Ramos (cell line): Measurements from ENCODE around the gene RAD17.
"Not testable (repeated sequence)": the region's sequence is repeated elsewhere in the genome, so short reads cannot be mapped to it uniquely, and the experiment has no call there.

ENCODE experiments used
- in situ Hi-C: fragments of 300-500 bp; cut with MboI; formaldehyde crosslinking; loops from one replicate; pipeline ENCODE4 v1.14.3; 2022; ENCODE audit warnings: low sequenced_read_pairs; ENCODE audit not compliant: unreplicated experiment

The RAD17 gene

DNA sequence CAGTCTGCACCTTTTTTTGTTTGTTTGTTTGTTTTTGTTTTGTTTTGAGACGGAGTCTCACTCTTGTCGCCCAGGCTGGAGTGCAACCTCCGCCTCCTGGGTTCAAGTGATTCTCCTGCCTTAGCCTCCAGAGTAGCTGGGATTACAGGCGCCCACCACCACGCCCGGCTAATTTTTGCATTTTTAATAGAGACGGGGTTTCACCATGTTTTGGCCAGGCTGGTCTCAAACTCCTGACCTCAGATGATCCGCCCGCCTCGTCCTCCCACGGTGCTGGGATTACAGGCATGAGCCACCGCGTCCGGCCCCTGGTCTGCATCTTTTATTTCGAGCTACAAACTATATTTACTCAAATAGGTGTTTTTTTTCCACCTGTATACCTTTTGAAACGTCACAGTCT, 717 bp downstream of the RAD17 start:
- in situ Hi-C loops = not testable (repeated sequence)

GRCh38 chr5:69372394-69372793, 2.8 kb downstream of the RAD17 start:
- in situ Hi-C loops = no loop called here

GRCh38 chr5:69374911-69375446, 5.4 kb downstream of the RAD17 start:
- in situ Hi-C loops = no loop called here

GRCh38 chr5:69378376-69378775, 8.8 kb downstream of the RAD17 start:
- in situ Hi-C loops = no loop called here

- in situ Hi-C loops = no loop called here
Observed at GRCh38 chr5:69404659-69405330, 35.2 kb downstream of the RAD17 start.

DNA sequence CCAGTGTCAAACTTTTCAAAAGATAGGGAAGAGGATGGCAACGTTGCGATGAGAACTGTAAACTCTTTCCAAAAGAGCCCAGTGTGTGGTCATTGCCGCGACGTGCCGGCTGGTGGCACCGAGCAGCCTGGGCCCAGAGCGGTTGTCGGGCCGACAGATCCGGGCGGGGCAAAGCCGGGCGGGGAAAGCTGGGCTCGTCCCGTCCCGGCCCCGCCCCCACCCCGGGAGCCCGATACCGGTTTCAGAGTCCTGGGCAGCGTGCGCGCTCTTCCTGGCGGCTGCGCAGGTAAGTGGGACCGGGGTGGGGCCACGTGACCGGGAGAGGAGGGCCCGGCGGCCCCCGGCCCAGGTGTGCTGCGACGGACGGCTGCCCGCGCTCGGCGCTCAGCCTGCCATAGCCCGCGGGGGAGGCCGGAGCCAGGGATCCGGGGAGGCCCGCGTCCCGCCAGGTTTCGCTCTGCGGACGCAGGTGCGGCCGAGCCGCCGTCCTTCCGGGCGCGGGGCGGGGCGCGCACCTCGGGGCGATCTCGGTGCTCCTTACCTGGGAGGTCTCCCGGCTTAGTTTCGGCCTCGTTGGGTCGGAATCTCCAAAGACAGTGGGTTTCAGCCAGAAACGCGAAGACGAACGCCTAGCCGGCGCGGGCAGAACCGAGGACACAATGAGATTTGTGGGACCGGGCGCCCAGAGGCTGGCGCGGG, 45.4 kb downstream of the RAD17 start, which contains the start of gene MARVELD2:
MARVELD2 (plus strand) TSS at position 232 of the 699 bp plus-strand sequence. CDS start 4,270 bp downstream, outside the sequence.
- in situ Hi-C loops = no loop called here

DNA sequence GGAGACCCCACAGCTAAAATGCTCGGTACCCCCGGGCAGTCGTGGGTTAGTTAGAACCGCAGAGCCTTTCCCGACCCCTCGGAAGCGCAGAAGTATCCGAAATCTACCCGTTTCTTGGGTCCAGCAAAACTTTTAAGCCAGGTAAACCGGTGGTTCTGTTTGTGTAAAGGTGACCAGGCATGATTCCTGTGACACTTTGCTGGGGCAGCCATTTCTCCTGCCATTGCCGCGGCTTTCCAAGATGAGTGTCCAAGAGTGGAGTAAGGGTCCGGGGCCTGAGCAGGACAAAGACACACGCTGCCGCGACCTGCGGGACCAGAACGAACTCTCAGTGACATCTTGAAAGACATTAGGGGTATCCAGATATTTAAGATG, 46.0 kb downstream of the RAD17 start:
- in situ Hi-C loops = no loop called here

DNA sequence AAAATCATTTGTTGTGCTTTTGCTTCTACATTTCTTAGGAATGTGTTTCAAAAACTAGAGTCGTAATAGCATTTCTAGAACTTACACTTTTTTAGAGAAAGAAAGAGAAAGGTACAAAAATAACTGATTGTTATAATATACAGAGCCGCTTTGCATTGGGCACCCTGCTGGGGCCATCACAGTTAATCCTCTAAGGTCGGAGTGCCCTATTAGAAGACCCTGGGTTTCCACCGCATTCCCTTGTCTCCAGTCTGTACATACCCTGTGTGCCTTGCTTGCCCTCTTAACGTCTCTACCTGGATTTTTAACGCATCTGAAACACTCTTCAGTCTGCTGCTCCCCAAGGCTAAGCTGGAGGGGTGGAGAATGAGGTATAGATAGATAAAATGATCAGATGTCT, 46.6 kb downstream of the RAD17 start:
- in situ Hi-C loops = no loop called here

GRCh38 chr5:69416699-69417098, 47.1 kb downstream of the RAD17 start:
- in situ Hi-C loops = no loop called here

DNA sequence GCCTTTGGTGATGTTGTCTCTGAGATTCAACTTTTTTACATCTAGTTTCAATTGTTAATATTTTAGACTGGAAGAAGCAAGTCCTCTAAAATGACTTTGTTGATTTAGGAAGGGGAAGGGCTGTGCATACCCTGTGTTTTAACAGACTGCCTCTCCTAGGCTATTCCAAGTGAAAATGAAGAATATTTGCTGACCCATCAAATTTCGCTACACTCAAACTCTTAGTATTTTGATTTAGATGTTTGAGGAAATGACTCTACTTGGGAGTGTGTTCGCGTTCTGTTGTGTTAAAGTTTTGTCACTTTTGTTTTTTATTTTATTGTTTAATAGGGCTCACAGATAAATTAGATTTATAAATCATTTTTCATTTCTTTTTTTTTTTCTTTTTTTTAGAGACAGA, 48.9 kb downstream of the RAD17 start:
- in situ Hi-C loops = no loop called here

DNA sequence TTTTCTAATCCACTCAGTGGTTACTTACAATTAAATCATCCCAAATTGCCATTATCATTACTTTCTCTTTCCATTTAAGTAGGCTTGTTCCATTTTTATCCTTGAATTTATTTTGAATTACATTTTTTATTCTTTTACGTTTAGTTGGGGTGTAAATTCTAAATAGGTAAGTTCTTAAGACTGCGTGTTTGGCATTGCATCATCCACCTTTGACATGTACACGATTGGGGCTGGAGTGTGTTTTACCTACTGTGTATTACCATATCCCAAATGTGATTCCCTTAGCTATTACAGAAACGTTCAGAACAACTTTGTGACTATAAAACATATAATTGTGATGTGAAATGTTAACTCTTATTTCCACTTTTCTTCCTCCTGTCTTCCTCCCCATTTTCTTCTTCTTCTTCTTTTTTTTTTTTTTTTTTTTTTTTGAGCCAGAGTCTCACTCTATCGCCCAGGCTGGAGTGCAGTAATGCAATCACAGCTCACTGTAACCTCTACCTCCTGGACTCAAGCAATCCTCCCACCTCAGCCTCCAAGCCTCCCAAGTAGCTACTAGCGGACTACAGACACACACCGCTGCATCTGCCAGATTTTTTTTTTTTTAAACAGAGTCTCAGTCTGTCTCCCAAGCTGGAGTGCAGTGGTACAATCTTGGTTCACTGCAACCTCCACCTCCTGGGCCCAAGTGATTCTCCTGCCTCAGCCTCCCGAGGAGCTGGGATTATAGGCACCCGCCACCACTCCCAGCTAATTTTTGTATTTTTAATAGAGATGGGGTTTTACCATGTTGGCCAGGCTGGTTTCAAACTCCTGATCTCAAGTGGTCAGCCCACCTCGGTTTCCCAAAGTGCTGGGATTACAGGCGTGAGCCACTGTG, 62.0 kb downstream of the RAD17 start:
- in situ Hi-C loops = no loop called here

DNA sequence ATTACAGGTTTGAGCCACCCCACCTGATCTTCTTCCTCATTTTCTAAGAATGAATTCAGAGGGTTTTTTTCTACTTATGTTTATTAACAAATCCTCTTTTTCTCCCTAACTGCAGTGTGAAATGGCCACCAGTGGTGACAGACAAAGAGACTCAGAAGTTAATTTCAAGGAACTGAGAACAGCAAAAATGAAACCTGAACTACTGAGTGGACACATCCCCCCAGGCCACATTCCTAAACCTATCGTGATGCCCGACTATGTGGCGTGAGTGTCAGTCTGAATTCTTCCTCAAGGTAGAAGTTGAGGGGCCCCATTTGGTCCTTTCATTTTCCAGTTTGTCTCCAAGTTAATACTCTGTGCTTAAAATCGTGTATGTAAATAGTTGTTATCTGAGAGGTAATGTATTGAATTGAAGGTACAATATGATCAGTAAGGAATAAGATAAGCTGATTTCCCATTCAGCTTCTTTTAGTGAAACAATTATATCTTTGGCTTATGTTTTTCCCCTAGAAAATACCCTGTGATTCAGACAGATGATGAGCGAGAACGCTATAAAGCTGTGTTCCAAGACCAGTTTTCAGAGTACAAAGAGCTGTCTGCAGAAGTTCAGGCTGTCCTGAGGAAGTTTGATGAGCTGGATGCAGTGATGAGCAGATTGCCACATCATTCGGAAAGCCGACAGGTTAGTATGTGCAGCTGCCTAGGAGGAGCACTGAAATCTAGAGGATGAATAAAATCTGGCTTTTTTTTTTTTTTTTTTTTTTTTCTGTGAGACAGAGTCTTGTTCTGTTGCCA, 63.0 kb downstream of the RAD17 start:
- in situ Hi-C loops = no loop called here

GRCh38 chr5:69435276-69435884, 65.8 kb downstream of the RAD17 start:
- in situ Hi-C loops = not testable (repeated sequence)

DNA sequence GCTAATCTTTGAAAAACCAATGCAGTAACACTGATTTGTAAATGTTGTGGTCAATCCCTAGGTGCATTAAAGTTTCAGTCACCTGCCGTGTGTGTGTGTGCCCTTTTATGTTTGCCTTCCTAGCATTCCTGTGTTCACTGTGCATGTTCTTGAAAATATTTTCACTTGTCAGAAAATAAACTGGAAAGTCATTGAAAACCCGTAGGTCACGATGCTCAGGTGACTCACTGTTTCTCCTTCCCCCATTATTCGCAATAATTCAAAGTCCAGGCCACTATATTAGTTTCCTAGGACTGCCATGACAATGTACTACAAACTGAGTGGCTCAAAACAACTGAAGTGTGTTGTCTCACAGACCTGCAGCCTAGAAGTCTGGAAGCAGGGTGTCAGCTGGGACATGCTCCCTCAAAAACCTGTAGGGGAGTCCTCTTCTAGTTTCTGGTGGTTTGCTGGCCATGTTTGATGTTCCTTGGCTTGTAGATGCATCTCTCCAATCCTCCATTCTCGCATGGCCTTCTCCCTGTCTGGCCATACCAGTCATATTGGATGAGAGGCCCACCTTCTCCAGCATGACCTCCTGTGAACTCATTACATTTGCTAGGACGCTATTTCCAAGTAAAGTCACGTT, 74.6 kb downstream of the RAD17 start:
- in situ Hi-C loops = no loop called here

- in situ Hi-C loops = no loop called here
Observed at GRCh38 chr5:69449511-69449910, 79.9 kb downstream of the RAD17 start.

DNA sequence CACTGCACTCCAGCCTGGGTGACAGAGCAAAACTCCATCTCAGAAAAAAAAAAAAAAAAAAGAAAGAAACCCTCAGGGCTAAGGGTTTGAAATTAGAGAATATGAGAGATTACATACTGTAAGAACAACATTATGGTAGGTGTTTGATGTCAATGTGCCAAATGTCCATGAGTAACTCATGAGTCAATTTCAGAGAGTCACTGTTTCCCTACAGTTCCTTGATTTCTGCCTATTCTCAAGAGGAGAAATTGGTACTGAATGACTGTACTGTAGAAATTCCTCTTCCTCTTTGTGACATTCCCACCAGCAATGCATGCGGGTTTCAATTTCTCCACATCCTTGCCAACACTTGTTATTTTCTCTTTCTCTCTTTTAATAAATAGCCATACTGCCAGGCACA, 80.5 kb downstream of the RAD17 start:
- in situ Hi-C loops = no loop called here

- in situ Hi-C loops = not testable (repeated sequence)
Observed at GRCh38 chr5:69450527-69450926, 80.9 kb downstream of the RAD17 start.

GRCh38 chr5:69451941-69452647, 82.5 kb downstream of the RAD17 start:
- in situ Hi-C loops = no loop called here
